Left ventricle myocardium superior (tissue), 1 donor: ENCODE results near the gene PARN. TPM values are rescaled to one million over a fixed set of nuclear protein-coding genes. Genes with fewer than 3 reads are reported as not detected.
"Not testable (repeated sequence)": the region's sequence is repeated elsewhere in the genome, so short reads cannot be mapped to it uniquely, and the experiment has no call there.

ENCODE experiments used
- ATAC-seq: fragments of 200-7000 bp; cut with Tn5 transposase; one replicate; pipeline ENCODE4 v1.9.1; 2020; ENCODE audit warnings: mild to moderate bottlenecking, moderate library complexity
- DNase-seq: peaks from one replicate; pipeline ENCODE4 v3.0.0-alpha.2; 2020
- intact Hi-C: fragments of 100-400 bp; cut with micrococcal nuclease; formaldehyde crosslinking; loops from one replicate; pipeline ENCODE4 v1.11.0; 2022
- total RNA-seq: library from RNA; stranded (reverse); fragmentation: NEBNext Ultra II Directional; extraction: Animal tissue kit (Norgen Biotek cat#: 25700); gene quantifications from one replicate; pipeline ENCODE4 v1.2.1, GENCODE V29; 2021
- donor health status: DM: no; HTN: yes; CAD: no; lungs with severe emphysema.

PARN gene
- total RNA-seq, 1 donor from 2014 or later, result 17.6 TPM

GRCh38 chr16:14544846-14545245 lies 85.2 kb downstream of the PARN start:
- intact Hi-C loops, DNase-seq, ATAC-seq: not testable (repeated sequence)

GRCh38 chr16:14539631-14540030 lies 90.4 kb downstream of the PARN start:
- no peak for ATAC-seq
- no peak for DNase-seq
- intact Hi-C loops, result no loop called here

- ATAC-seq (no peak), DNase-seq (no peak)
- intact Hi-C loops, result no loop called here
Measured at GRCh38 chr16:14539156-14539555, 90.9 kb downstream of the PARN start.

- no peak for DNase-seq
- intact Hi-C loops, result no loop called here
- no peak for ATAC-seq
Measured at GRCh38 chr16:14538604-14539003, 91.5 kb downstream of the PARN start.

- intact Hi-C loops, result no loop called here
- no peak for DNase-seq
- ATAC-seq, result no peak
Measured at GRCh38 chr16:14531613-14532012, 98.4 kb downstream of the PARN start.

- DNase-seq, result no peak
- ATAC-seq, result no peak
- intact Hi-C loops, result no loop called here
Measured at GRCh38 chr16:14531101-14531500, 99.0 kb downstream of the PARN start.

GRCh38 chr16:14530046-14530445 lies 100.0 kb downstream of the PARN start:
- intact Hi-C loops, result no loop called here
- DNase-seq (no peak), ATAC-seq (no peak)

- ATAC-seq, result peak; percentile 90
- peak; percentile 60 for DNase-seq
- intact Hi-C loops, result loop anchor here (10.0 kb wide), 1 partner anchor 234 kb away; no protein-coding TSS in a partner anchor
Measured at GRCh38 chr16:14529010-14529669, 100.9 kb downstream of the PARN start.

GRCh38 chr16:14528306-14528705 lies 101.8 kb downstream of the PARN start:
- no peak for DNase-seq
- intact Hi-C loops, result loop anchor here (10.0 kb wide), 1 partner anchor 234 kb away; no protein-coding TSS in a partner anchor
- ATAC-seq, result peak; percentile 8

- intact Hi-C loops, result loop anchor here (10.0 kb wide), 1 partner anchor 233 kb away; no protein-coding TSS in a partner anchor
- peak; percentile 77 for ATAC-seq
- DNase-seq, result no peak
Measured at GRCh38 chr16:14527411-14528044, 102.5 kb downstream of the PARN start.

- ATAC-seq (no peak), DNase-seq (no peak)
- intact Hi-C loops, result loop anchor here (10.0 kb wide), 1 partner anchor 231 kb away; no protein-coding TSS in a partner anchor
Measured at GRCh38 chr16:14525596-14525995, 104.5 kb downstream of the PARN start.

- intact Hi-C loops, result loop anchor here (10.0 kb wide), 1 partner anchor 230 kb away; no protein-coding TSS in a partner anchor
- no peak for ATAC-seq
- no peak for DNase-seq
Measured at GRCh38 chr16:14524979-14525378, 105.1 kb downstream of the PARN start.

GRCh38 chr16:14523632-14524031 lies 106.4 kb downstream of the PARN start:
- ATAC-seq (no peak), DNase-seq (no peak)
- intact Hi-C loops, result loop anchor here (10.0 kb wide), 1 partner anchor 229 kb away; no protein-coding TSS in a partner anchor

- intact Hi-C loops, result loop anchor here (10.0 kb wide), 1 partner anchor 228 kb away; no protein-coding TSS in a partner anchor
- DNase-seq (no peak), ATAC-seq (no peak)
Measured at GRCh38 chr16:14522671-14523070, 107.4 kb downstream of the PARN start.

GRCh38 chr16:14520753-14521152 lies 109.3 kb downstream of the PARN start:
- DNase-seq (no peak), ATAC-seq (no peak)
- intact Hi-C loops, result loop anchor here (10.0 kb wide), 1 partner anchor 226 kb away; no protein-coding TSS in a partner anchor

- ATAC-seq (no peak), DNase-seq (no peak)
- intact Hi-C loops, result no loop called here
Measured at GRCh38 chr16:14514967-14515366, 115.1 kb downstream of the PARN start.

GRCh38 chr16:14513389-14514107 lies 116.5 kb downstream of the PARN start:
- intact Hi-C loops, result no loop called here
- DNase-seq, result no peak
- no peak for ATAC-seq

- no peak for DNase-seq
- intact Hi-C loops, result no loop called here
- no peak for ATAC-seq
Measured at GRCh38 chr16:14511800-14512135, 118.3 kb downstream of the PARN start.

GRCh38 chr16:14510939-14511799 lies 118.9 kb downstream of the PARN start:
- no peak for DNase-seq
- intact Hi-C loops, result no loop called here
- peak; percentile 36 for ATAC-seq
